Prostate gland (tissue), 2 donors: ENCODE measurements around the gene ALG3.

Source experiments
- CTCF ChIP-seq, 4 experiments: fragments of 200-600 bp in 2 of 4; fragments of 450-650 bp in 2 of 4; sonication (generic) in 2 of 4; IDR thresholded peaks; 1 replicate in 3 of 4; 2 replicates in 1 of 4; pipeline ENCODE4 v1.5.1; 2016 to 2019; ENCODE audit warnings: antibody characterized with exemption in 4 of 4, mild to moderate bottlenecking in 2 of 4, moderate library complexity in 2 of 4
- POLR2A ChIP-seq: fragments of 450-650 bp; IDR thresholded peaks from one replicate; pipeline ENCODE4 v1.6.1; 2016; ENCODE audit warnings: antibody characterized with exemption, mild to moderate bottlenecking
- POLR2AphosphoS5 ChIP-seq: sonication (generic); formaldehyde crosslinking; IDR thresholded peaks from one replicate; pipeline ENCODE4 v1.6.1; 2017; ENCODE audit warnings: antibody characterized with exemption

- TF ChIP-seq CTCF (IDR thresholded peaks at IDR 0.05) (no peak), POLR2AphosphoS5 (no peak), POLR2A (no peak)
Observed at GRCh38 chr3:184260724-184261269, 12.0 kb upstream of the ALG3 start.
